HEK293T (cell line): ENCODE measurements around the gene ITGB5.

Source experiments
- CTCF ChIA-PET: fragments of 350-600 bp; formaldehyde crosslinking; extraction: SDS; loops from one replicate; lab custom pipeline; 2021; ENCODE audit warnings: antibody characterized with exemption, inconsistent platforms; lab: Yijun Ruan, JAX
- POLR2A ChIA-PET: fragments of 350-600 bp; formaldehyde crosslinking; extraction: SDS; loops from one replicate; lab custom pipeline; 2020; ENCODE audit warnings: antibody characterized with exemption, inconsistent platforms; lab: Yijun Ruan, JAX
- DNase-seq: peaks from one replicate; pipeline ENCODE4 v3.0.0; 2012; ENCODE audit warnings: mixed read lengths; ENCODE audit errors: extremely low spot score
- ARNT ChIP-seq: fragments of 450-650 bp; IDR thresholded peaks from 2 replicates; pipeline ENCODE4 v1.6.1; 2017; ENCODE audit warnings: mild to moderate bottlenecking
- BHLHE40 ChIP-seq: fragments of 450-650 bp; IDR thresholded peaks from 2 replicates; pipeline ENCODE4 v1.6.1; 2016; ENCODE audit warnings: mild to moderate bottlenecking, moderate library complexity, borderline replicate concordance
- CTBP1 ChIP-seq: fragments of 450-650 bp; IDR thresholded peaks from 2 replicates; pipeline ENCODE4 v1.6.1; 2016; ENCODE audit warnings: borderline replicate concordance
- ELF4 ChIP-seq: fragments of 450-650 bp; IDR thresholded peaks from 2 replicates; pipeline ENCODE4 v1.6.1; 2017; ENCODE audit warnings: antibody characterized with exemption
- FOXA1 ChIP-seq: fragments of 450-650 bp; IDR thresholded peaks from 2 replicates; pipeline ENCODE4 v1.6.1; 2016; ENCODE audit warnings: mild to moderate bottlenecking
- FOXK2 ChIP-seq: fragments of 450-650 bp; IDR thresholded peaks from 2 replicates; pipeline ENCODE4 v1.6.1; 2016; ENCODE audit warnings: mild to moderate bottlenecking
- FOXM1 ChIP-seq: fragments of 450-650 bp; IDR thresholded peaks from 2 replicates; pipeline ENCODE4 v1.6.1; 2017; ENCODE audit warnings: mild to moderate bottlenecking, borderline replicate concordance
- HDGF ChIP-seq: fragments of 450-650 bp; IDR thresholded peaks from 2 replicates; pipeline ENCODE4 v1.6.1; 2017; ENCODE audit warnings: antibody characterized with exemption, borderline replicate concordance
- L3MBTL2 ChIP-seq: fragments of 450-650 bp; conservative IDR thresholded peaks from 2 replicates; pipeline ENCODE4 v1.6.1; 2016; ENCODE audit warnings: mild to moderate bottlenecking
- LEF1 ChIP-seq: fragments of 450-650 bp; IDR thresholded peaks from 2 replicates; pipeline ENCODE4 v1.6.1; 2017; ENCODE audit warnings: mild to moderate bottlenecking, borderline replicate concordance
- NFRKB ChIP-seq: fragments of 450-650 bp; IDR thresholded peaks from 2 replicates; pipeline ENCODE4 v1.6.1; 2016; ENCODE audit warnings: mild to moderate bottlenecking, moderate library complexity
- PKNOX1 ChIP-seq: fragments of 450-650 bp; IDR thresholded peaks from 2 replicates; pipeline ENCODE4 v1.6.1; 2016
- SP1 ChIP-seq: fragments of 450-650 bp; IDR thresholded peaks from 2 replicates; pipeline ENCODE4 v1.6.1; 2017
- SUZ12 ChIP-seq: fragments of 450-650 bp; IDR thresholded peaks from 2 replicates; pipeline ENCODE4 v1.6.1; 2016; ENCODE audit warnings: mild to moderate bottlenecking
- TARDBP ChIP-seq: fragments of 450-650 bp; IDR thresholded peaks from 2 replicates; pipeline ENCODE4 v1.6.1; 2016
- ZNF384 ChIP-seq: fragments of 450-650 bp; IDR thresholded peaks from 2 replicates; pipeline ENCODE4 v1.6.1; 2016

The ITGB5 gene

GRCh38 chr3:124777762-124778470 is 109.2 kb downstream of the ITGB5 start:
- CTCF ChIA-PET = interaction anchor here (0.7 to 1.5 kb wide), 4 partner anchors 9 to 17 kb away, joined by 4 to 6 read pairs (median 5); no protein-coding TSS in a partner anchor
- DNase-seq = no peak
- TF ChIP-seq HDGF = no peak
- no peak for TF ChIP-seq PKNOX1
- TF ChIP-seq FOXK2 = no peak
- POLR2A ChIA-PET = no interaction called here

- DNase-seq = no peak
- TF ChIP-seq ZNF384 (no peak), SUZ12 (no peak), TARDBP (no peak), SP1 (no peak), NFRKB (no peak), ELF4 (no peak), CTBP1 (no peak), L3MBTL2 (no peak), FOXK2 (no peak), PKNOX1 (no peak), FOXA1 (no peak), HDGF (no peak), LEF1 (no peak), ARNT (no peak), BHLHE40 (no peak), FOXM1 (no peak)
- ChIA-PET CTCF (interaction anchor here (0.7 to 1.5 kb wide), 2 partner anchors 10 to 16 kb away, joined by 4 to 6 read pairs; no protein-coding TSS in a partner anchor), POLR2A (no interaction called here)
These were observed 110.3 kb downstream of the ITGB5 start for GRCh38 chr3:124776856-124777255.

GRCh38 chr3:124775877-124776276 is 111.3 kb downstream of the ITGB5 start:
- DNase-seq = no peak
- TF ChIP-seq FOXM1 (no peak), SUZ12 (no peak), ELF4 (no peak), FOXK2 (no peak), BHLHE40 (no peak), NFRKB (no peak), CTBP1 (no peak), PKNOX1 (no peak), LEF1 (no peak), HDGF (no peak), ZNF384 (no peak), ARNT (no peak), FOXA1 (no peak), L3MBTL2 (no peak), SP1 (no peak), TARDBP (no peak)
- ChIA-PET CTCF (no interaction called here), POLR2A (no interaction called here)

- DNase-seq = no peak
- TF ChIP-seq FOXA1 = no peak
- no peak for TF ChIP-seq SP1
- no peak for TF ChIP-seq PKNOX1
- no peak for TF ChIP-seq CTBP1
- no peak for TF ChIP-seq ARNT
- no peak for TF ChIP-seq NFRKB
- TF ChIP-seq ZNF384 = no peak
- TF ChIP-seq ELF4 = no peak
- no peak for TF ChIP-seq TARDBP
- no peak for TF ChIP-seq BHLHE40
- no peak for TF ChIP-seq FOXK2
- no peak for TF ChIP-seq LEF1
- TF ChIP-seq L3MBTL2 = no peak
- no peak for TF ChIP-seq SUZ12
- no peak for TF ChIP-seq HDGF
- no peak for TF ChIP-seq FOXM1
- CTCF ChIA-PET = no interaction called here
- POLR2A ChIA-PET = no interaction called here
These were observed 112.2 kb downstream of the ITGB5 start for GRCh38 chr3:124774841-124775402.

GRCh38 chr3:124774327-124774718 is 112.8 kb downstream of the ITGB5 start:
- POLR2A ChIA-PET = no interaction called here
- CTCF ChIA-PET = no interaction called here
- TF ChIP-seq NFRKB = no peak
- TF ChIP-seq FOXA1 = no peak
- TF ChIP-seq ZNF384 = no peak
- TF ChIP-seq HDGF = no peak
- no peak for TF ChIP-seq BHLHE40
- TF ChIP-seq ARNT = no peak
- DNase-seq = no peak
